A549 (cell line): Measurements from ENCODE around the gene RNF213.

Source experiments
- BHLHE40 ChIP-seq: IDR thresholded peaks from 2 replicates; pipeline ENCODE4 v1.6.1; 2012; ENCODE audit warnings: low read depth, low read length, inconsistent platforms
- CHD2 ChIP-seq: fragments of 150-350 bp; IDR thresholded peaks from 2 replicates; pipeline ENCODE4 v1.6.1; 2014; ENCODE audit warnings: low read length; ENCODE audit not compliant: partially characterized antibody
- CTCF ChIP-seq: fragments of >200 bp; sonication (Bioruptor Twin); formaldehyde crosslinking; IDR thresholded peaks from 3 replicates; pipeline ENCODE4 v1.5.1; 2016
- HDAC2 ChIP-seq: fragments of 200-600 bp; sonication (generic); IDR thresholded peaks from 2 replicates; pipeline ENCODE4 v1.6.1; 2016
- NPAS2 ChIP-seq: fragments of 250-450 bp; sonication (Bioruptor Pico); IDR thresholded peaks from 2 replicates; pipeline ENCODE4 v1.8.0; 2022; ENCODE audit warnings: mild to moderate bottlenecking, moderate library complexity, borderline replicate concordance
- NR3C1 ChIP-seq: fragments of >200 bp; sonication (Bioruptor Twin); formaldehyde crosslinking; IDR thresholded peaks from 3 replicates; pipeline ENCODE4 v1.6.1; 2017
- POLR2A ChIP-seq: IDR thresholded peaks from 2 replicates; pipeline ENCODE4 v1.6.1; 2012; ENCODE audit warnings: mild to moderate bottlenecking, low read length
- RCOR1 ChIP-seq: fragments of 150-350 bp; IDR thresholded peaks from 2 replicates; pipeline ENCODE4 v1.6.1; 2014; ENCODE audit warnings: antibody characterized with exemption, low read length, low read depth
- ZC3H11A ChIP-seq: fragments of 450-650 bp; IDR thresholded peaks from 2 replicates; pipeline ENCODE4 v1.6.1; 2014; ENCODE audit warnings: antibody characterized with exemption, mild to moderate bottlenecking
- TF ChIP-seq, protein P1 (sequence below): fragments of 200-600 bp; sonication (generic); IDR thresholded peaks from 2 replicates; pipeline ENCODE4 v1.6.1; 2016; ENCODE audit warnings: antibody characterized with exemption, mild to moderate bottlenecking, moderate library complexity

DNA sequence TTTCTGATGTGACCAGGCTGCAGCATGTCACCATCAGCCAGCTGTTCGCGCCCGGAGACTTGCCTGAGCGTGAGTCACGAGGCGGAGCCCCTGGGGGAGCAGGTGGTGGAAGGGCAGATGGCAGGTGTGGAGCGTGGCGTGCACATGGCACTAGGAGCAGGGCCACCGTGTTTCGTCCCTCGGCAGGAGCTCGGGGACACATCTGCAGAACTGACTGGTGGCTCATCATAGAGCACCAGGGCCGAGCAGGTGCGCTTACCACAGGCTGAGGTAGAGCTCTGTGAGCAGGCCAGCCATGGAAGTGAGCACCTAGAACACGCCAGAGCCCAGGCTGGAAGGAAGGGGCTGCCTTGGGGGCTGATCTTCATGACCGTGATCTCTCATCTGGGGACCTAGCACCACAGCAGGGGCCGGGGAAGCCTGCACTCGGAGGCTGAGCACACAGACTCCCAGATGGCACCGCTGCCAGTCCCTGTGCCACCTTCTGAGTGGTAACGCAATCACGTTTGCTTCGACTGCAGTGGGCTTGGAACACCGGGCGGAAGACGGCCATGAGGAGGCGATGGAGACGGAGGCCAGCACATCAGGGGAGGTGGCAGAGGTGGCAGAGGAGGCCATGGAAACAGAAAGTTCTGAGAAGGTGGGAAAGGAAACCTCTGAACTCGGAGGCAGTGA is 92.5 kb downstream of the RNF213 start:
- TF ChIP-seq POLR2A = no peak
- TF ChIP-seq CHD2 = no peak
- no peak for TF ChIP-seq HDAC2
- TF ChIP-seq NPAS2 (CRISPR knock-in tag) = no peak
- no peak for TF ChIP-seq CTCF
- TF ChIP-seq ZC3H11A = no peak
- TF ChIP-seq, protein P1, sequence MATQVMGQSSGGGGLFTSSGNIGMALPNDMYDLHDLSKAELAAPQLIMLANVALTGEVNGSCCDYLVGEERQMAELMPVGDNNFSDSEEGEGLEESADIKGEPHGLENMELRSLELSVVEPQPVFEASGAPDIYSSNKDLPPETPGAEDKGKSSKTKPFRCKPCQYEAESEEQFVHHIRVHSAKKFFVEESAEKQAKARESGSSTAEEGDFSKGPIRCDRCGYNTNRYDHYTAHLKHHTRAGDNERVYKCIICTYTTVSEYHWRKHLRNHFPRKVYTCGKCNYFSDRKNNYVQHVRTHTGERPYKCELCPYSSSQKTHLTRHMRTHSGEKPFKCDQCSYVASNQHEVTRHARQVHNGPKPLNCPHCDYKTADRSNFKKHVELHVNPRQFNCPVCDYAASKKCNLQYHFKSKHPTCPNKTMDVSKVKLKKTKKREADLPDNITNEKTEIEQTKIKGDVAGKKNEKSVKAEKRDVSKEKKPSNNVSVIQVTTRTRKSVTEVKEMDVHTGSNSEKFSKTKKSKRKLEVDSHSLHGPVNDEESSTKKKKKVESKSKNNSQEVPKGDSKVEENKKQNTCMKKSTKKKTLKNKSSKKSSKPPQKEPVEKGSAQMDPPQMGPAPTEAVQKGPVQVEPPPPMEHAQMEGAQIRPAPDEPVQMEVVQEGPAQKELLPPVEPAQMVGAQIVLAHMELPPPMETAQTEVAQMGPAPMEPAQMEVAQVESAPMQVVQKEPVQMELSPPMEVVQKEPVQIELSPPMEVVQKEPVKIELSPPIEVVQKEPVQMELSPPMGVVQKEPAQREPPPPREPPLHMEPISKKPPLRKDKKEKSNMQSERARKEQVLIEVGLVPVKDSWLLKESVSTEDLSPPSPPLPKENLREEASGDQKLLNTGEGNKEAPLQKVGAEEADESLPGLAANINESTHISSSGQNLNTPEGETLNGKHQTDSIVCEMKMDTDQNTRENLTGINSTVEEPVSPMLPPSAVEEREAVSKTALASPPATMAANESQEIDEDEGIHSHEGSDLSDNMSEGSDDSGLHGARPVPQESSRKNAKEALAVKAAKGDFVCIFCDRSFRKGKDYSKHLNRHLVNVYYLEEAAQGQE = no peak
- no peak for TF ChIP-seq NR3C1
- no peak for TF ChIP-seq BHLHE40
- no peak for TF ChIP-seq RCOR1
